Muscle layer of duodenum (tissue), 2 donors: Measurements from ENCODE around the gene CYP24A1.
"Not testable (repeated sequence)": the region's sequence is repeated elsewhere in the genome, so short reads cannot be mapped to it uniquely, and the experiment has no call there.

Experiments
- H3K27ac ChIP-seq: one replicate; pipeline ENCODE4 v1.7.0; 2013; ENCODE audit warnings: mild to moderate bottlenecking, low read length
- H3K27me3 ChIP-seq: one replicate; pipeline ENCODE4 v1.7.0; 2013; ENCODE audit warnings: low read depth, mild to moderate bottlenecking, control low read depth, low read length
- H3K36me3 ChIP-seq, 2 donors: one replicate each; pipeline ENCODE4 v1.7.0; 2013; ENCODE audit warnings: low read length in 2 of 2, control low read depth in 1 of 2, mild to moderate bottlenecking in 1 of 2; ENCODE audit not compliant: insufficient read depth in 2 of 2, control insufficient read depth in 1 of 2
- H3K4me1 ChIP-seq, 2 donors: one replicate each; pipeline ENCODE4 v1.7.0; 2013; ENCODE audit warnings: low read length in 2 of 2, mild to moderate bottlenecking in 2 of 2, control low read depth in 1 of 2, moderate library complexity in 1 of 2; ENCODE audit not compliant: insufficient read depth in 2 of 2, control insufficient read depth in 1 of 2
- H3K4me3 ChIP-seq, 2 donors: one replicate each; pipeline ENCODE4 v1.7.0; 2013; ENCODE audit warnings: low read length in 2 of 2, low read depth in 1 of 2, mild to moderate bottlenecking in 1 of 2
- H3K9me3 ChIP-seq, 2 donors: one replicate each; pipeline ENCODE4 v1.7.0; 2013; ENCODE audit warnings: low read length in 2 of 2, control low read depth in 1 of 2, mild to moderate bottlenecking in 1 of 2; ENCODE audit not compliant: control insufficient read depth in 1 of 2
- donor health status: healthy.

Gene CYP24A1

DNA sequence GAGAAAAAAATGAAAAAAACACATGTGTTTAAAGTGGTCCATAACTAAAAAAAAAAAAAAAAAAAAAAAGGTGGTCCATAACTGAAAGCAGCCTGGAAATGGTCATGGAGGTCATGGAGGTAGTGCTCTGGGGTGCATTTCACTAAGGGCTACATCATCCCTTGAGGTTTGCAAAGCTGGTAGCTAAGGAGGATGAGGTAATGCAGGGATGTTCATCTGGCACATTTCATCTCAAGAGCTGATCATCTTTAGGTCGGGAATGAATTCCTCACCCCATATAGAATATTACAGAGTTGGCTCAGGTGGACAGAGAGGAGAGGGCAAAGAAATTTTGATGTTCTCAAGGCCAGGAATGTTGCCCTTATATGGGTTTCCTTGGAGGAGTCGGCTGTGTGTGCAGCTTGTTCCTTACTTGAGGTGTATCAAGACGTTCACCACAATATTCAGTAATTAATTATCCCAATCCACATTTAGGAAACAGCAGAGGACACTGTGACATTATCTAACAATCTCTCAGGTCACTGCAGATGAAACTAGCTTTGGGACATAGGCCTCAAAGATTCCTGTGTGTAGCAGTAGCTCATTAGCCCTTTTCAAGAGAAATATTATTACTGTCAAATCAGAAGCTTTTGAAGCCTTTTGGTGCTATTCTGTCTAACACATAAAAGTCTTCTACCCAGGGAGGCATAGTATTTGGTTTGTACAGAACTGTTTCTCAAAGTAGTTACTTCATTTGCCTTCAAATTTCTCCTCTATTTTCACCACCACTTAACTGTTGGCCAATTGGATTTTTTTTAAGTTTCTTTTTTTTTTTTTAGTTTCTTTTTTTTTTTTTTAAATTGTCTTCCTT is 46.8 kb downstream of the CYP24A1 start:
- Histone ChIP-seq H3K27ac (no peak overlapping the region), H3K4me1 (no peaks in the 10 kb centered on the region), H3K27me3 (no peaks in the 10 kb centered on the region), H3K4me3 (no peak overlapping the region), H3K9me3 (no peaks in the 10 kb centered on the region), H3K36me3 (no peaks in the 10 kb centered on the region)

DNA sequence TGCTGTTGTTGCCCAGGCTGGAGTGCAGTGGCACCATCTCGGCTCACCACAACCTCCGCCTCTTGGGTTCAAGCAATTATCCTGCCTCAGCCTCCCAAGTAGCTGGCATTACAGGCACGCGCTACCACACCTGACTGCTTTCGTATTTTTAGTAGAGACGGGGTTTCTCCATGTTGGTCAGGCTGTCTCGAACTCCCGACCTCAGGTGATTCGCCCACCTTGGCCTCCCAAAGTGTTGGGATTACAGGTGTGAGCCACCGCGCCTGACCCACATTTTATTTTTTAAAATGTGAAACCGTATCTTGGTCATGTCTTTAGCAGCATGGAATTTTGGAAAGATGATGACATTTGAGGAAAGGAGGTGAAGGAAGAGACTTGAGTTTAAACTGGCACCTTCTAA is 47.5 kb downstream of the CYP24A1 start:
- not testable (repeated sequence) for H3K4me1 ChIP-seq, H3K4me3 ChIP-seq

DNA sequence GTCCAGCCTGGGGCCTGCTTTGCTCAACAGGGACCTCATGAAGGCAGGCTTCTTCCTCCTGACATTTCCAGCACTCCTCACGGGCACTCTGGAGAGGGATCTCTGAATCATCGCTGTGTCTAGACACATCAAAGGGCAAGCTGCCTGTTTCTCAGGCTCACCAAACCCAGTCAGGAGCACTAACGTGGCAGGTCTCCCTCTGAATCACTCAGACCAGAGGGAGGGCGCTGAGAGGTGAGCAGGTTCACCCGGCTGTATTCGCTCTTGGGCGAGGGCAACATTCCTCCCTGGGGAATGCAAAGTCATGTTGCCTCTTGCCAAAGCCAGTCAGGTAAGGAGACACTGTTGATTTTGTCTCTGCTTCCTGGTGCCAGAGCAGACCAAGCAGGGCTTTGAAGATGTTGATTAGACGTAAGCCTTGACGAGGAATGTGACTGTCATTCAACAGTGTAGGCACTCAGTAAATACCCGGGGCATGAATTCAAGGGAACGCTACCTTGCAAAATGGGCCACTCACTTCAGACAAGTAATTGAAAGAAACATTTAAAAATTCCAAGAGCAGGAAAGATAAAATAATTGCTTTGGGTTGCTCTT is 50.1 kb downstream of the CYP24A1 start:
- Histone ChIP-seq H3K27me3 (no peaks in the 10 kb centered on the region), H3K27ac (no peak overlapping the region), H3K36me3 (no peaks in the 10 kb centered on the region), H3K9me3 (no peaks in the 10 kb centered on the region), H3K4me3 (no peak overlapping the region), H3K4me1 (no peaks in the 10 kb centered on the region)

More for the DNA sequence above, 47.5 kb downstream of the CYP24A1 start:
- not testable (repeated sequence) for H3K27me3 ChIP-seq, H3K27ac ChIP-seq, H3K36me3 ChIP-seq, H3K9me3 ChIP-seq

DNA sequence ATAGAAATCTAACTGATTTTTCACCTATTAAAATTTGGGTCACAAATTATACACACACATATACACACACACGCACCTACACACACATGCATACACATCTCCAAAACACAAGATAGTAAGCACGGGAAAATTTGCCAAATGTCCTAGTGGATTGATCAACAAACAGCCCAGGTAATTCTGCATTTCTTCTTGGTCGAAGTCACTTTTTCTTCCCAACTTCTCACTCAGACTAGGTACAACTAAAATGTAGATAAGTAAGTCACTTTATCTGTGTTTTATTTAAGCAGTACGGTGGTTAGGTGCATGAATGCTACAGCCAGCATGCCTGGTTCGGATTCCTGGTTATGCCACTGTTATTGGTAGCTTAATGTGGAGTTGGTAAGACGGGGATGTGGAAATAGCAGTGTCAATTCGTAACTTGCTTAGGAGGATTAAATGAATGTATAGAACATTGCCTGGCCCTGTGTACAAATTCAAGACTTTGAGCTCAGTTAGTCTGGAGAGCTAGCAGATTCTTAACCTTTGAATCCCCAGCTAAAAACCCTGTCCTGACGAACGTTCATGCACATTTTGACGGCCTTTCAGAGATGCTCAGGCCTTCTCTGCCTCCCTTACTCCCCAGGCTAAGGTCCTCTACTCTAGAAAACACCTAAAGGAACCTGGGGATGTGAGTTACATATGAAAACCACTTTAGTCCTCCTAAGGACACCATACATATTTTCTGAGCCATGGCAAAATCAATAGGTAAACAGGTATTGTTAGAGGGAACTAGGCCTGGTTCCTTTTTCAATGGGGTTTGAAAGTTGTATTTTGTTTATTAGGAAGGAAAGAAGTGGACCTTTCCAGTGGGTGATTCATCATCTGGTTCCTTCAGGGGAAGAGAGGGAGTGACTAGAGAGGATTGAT is 50.9 kb downstream of the CYP24A1 start:
- Histone ChIP-seq H3K36me3 (no peaks in the 10 kb centered on the region), H3K4me1 (no peaks in the 10 kb centered on the region), H3K9me3 (no peaks in the 10 kb centered on the region), H3K27me3 (no peaks in the 10 kb centered on the region), H3K27ac (no peak overlapping the region), H3K4me3 (no peak overlapping the region)

DNA sequence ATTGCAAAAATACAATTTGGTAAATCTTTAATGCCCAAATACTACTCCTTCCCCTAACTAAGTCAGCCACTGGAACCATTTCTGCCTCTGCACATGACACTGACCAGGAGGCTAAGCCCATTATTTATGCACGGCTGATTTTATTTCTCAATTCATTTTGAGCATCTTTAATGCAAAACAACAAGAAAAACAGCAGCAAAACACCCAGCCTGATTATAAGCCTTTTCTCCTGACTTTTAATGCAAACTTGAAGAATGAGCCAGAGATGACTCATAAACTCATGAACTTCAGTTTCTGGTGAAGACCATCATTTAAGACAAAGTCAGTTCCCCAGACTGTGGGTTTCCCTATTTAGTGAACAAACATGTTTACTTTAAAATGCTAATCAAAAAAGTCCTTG is 51.6 kb downstream of the CYP24A1 start:
- no peaks in the 10 kb centered on the region for H3K36me3 ChIP-seq
- no peak overlapping the region for H3K4me3 ChIP-seq
- H3K4me1 ChIP-seq, result no peaks in the 10 kb centered on the region
- H3K9me3 ChIP-seq, result no peaks in the 10 kb centered on the region
- no peaks in the 10 kb centered on the region for H3K27me3 ChIP-seq
- H3K27ac ChIP-seq, result no peak overlapping the region

DNA sequence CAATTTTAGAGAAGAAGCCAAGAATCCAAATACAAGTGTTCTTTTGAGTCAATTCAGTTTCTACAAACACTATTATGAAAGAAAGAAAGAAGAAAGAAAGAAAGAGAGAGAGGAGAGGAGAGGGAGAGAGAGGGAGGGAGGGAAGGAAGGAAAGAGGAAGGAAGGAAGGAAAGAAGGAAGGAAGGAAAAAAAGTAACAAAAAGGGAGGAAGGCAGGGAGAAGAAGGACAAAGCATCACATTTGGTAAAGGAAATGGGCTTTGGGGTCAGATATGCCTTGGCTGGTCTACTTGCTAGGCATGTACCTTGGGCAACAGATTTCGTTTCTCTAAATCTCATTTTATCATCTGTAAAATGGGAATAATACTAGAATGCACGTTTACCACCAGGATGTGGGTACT is 54.0 kb downstream of the CYP24A1 start:
- H3K4me3 ChIP-seq, result no peak overlapping the region
- H3K27ac ChIP-seq, result no peak overlapping the region
- H3K36me3 ChIP-seq, result no peaks in the 10 kb centered on the region
- no peaks in the 10 kb centered on the region for H3K4me1 ChIP-seq
- no peaks in the 10 kb centered on the region for H3K9me3 ChIP-seq
- H3K27me3 ChIP-seq, result no peaks in the 10 kb centered on the region

DNA sequence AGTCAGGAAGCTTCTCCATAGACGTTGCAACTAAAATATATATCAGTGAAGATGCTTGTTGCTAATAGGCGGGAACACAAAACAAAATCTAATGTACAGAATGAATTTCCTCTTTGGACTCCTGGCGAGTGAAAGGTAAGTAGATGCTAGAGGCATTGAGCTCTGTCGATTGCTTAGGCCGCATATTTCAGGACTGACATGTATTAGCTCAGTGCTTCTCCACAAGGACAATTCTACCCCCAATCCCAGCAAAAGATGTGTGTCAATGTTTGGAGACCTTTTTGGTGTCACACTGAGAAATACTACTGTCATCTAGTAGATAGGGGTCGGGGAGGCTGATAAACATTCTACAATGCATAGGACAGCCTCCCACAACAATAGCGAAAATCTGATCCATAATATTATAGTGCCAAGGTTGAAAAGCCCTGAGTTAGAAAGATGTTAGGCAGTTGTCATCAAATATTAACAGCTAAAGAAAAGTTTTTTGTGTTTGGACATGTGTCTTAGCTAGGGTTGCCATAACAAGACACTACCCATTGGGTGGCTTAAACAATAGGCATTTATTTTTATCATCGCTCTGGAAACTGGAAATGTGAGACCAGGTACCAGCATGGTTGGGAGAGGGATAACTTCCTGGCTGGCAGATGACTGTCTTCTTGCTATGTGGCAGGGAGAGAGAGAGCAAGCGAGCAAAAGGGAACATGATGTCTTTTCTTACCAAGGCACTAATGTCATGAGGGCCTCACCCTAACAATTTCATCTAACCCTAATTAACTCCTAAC is 55.4 kb downstream of the CYP24A1 start:
- Histone ChIP-seq H3K4me1 (no peaks in the 10 kb centered on the region), H3K36me3 (no peaks in the 10 kb centered on the region), H3K9me3 (no peaks in the 10 kb centered on the region), H3K4me3 (no peak overlapping the region), H3K27ac (no peak overlapping the region), H3K27me3 (no peaks in the 10 kb centered on the region)

DNA sequence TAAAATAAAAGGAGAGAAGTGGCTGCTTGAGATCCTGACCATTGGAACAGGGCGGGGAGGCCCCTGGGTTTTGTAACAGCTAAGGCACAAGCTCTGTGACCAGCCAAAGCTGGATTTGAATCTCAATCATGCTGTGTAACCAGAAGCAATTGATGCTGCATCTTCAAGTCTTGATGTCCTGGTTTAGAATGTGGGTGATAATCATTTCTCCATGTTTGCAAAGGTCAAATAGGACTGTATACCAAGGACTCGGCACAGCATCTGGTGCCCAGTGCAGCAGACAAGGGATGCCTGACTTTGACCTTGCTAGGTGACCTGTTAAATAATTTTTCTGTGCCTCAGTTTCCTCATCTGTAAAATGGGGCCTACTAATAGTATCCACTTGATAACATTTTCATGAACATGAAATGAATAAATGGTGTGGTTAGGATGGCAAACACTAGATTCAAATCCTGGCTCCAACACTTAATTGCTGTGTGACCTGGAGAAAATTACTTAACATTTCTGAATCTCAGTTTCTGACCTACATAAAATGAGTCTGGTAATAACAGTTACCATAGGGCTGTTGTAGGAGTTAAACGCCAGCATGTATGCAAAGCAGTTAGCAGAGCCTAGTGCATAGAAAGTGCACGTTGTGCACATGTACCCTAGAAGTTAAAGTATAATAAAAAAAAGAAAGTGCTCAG is 57.1 kb downstream of the CYP24A1 start:
- H3K4me1 ChIP-seq, result no peaks in the 10 kb centered on the region
- H3K9me3 ChIP-seq, result no peaks in the 10 kb centered on the region
- H3K27ac ChIP-seq, result no peak overlapping the region
- no peaks in the 10 kb centered on the region for H3K27me3 ChIP-seq
- H3K4me3 ChIP-seq, result no peak overlapping the region
- no peaks in the 10 kb centered on the region for H3K36me3 ChIP-seq

DNA sequence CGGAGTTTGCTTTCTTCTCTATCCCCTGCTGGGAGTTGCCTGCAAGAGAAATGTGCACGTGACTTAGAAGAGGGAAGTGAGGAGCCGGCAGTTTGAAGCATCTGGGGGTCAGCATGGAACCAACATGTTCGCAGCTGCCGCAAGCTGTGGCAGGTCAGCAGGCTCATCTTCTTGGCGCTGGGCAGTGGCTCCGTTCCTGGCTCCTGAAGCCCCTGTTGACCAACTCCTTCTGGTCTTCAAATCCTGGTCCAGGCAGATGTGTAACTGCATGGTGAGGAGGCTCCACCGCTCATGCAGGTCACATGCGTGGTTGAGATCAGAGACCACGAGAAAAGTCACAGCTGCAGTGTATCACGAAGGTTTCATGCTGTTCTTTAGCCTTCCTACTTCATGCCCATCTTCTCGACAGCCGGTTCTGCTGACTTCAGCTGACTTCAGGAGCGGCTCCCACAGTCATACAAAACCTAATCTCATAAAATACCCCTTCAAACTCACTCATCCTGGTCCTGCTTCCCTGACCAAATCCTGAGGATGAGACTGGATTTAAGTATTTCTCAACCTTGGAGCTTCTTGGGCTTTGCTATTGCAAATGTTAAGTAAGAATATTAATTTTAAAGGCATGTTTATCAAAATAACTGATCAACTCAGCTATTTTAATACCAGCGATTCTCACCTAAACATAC is 58.5 kb downstream of the CYP24A1 start:
- no peaks in the 10 kb centered on the region for H3K27me3 ChIP-seq
- H3K9me3 ChIP-seq, result no peaks in the 10 kb centered on the region
- H3K4me1 ChIP-seq, result no peaks in the 10 kb centered on the region
- no peak overlapping the region for H3K4me3 ChIP-seq
- H3K27ac ChIP-seq, result no peak overlapping the region
- no peaks in the 10 kb centered on the region for H3K36me3 ChIP-seq

DNA sequence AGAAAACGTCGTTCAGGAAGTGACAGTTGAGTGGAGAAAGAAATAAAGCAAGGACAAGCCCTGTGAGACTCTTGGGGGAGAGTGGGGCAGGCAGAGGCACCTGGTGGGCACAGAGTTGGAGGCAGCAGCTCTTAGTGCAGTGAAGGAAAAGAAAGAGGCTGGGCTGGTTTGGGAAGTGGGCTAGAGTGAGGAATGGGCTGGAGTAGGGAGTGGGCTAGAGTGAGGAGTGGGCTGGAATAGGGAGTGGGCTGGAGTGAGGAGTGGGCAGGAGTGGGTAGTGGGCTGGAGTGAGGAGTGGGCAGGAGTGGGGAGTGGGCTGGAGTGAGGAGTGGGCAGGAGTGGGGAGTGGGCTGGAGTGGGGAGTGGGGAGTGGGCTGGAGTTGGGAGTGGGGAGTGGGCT is 59.7 kb downstream of the CYP24A1 start:
- no peaks in the 10 kb centered on the region for H3K36me3 ChIP-seq
- H3K27ac ChIP-seq, result no peak overlapping the region
- H3K4me1 ChIP-seq, result no peaks in the 10 kb centered on the region

More for the DNA sequence above, 59.7 kb downstream of the CYP24A1 start:
- H3K27me3 ChIP-seq, result no peaks in the 10 kb centered on the region
- H3K4me3 ChIP-seq, result no peak overlapping the region
- no peaks in the 10 kb centered on the region for H3K9me3 ChIP-seq
